Upper lobe of right lung (tissue), 1 donor: ENCODE data around the gene MUC12. TPM values are rescaled to one million over a fixed set of nuclear protein-coding genes. Genes with fewer than 3 reads are reported as not detected.

Source experiments
- ATAC-seq: fragments of 200-7000 bp; cut with Tn5 transposase; one replicate; pipeline ENCODE4 v1.9.1; 2020; ENCODE audit warnings: mild to moderate bottlenecking, moderate library complexity
- DNase-seq: peaks from one replicate; pipeline ENCODE4 v3.0.0-alpha.2; 2020
- H3K27ac ChIP-seq: fragments of 200-600 bp; one replicate; pipeline ENCODE4 v1.8.0; 2022
- H3K27me3 ChIP-seq: fragments of 200-600 bp; one replicate; pipeline ENCODE4 v1.8.0; 2022; ENCODE audit warnings: mild to moderate bottlenecking
- H3K36me3 ChIP-seq: fragments of 200-600 bp; one replicate; pipeline ENCODE4 v1.8.0; 2022
- H3K4me1 ChIP-seq: fragments of 200-600 bp; one replicate; pipeline ENCODE4 v1.8.0; 2022
- H3K4me3 ChIP-seq: fragments of 200-600 bp; one replicate; pipeline ENCODE4 v1.8.0; 2022; ENCODE audit warnings: mild to moderate bottlenecking
- H3K9me3 ChIP-seq: fragments of 200-600 bp; one replicate; pipeline ENCODE4 v1.8.0; 2022
- intact Hi-C: fragments of 100-400 bp; cut with DNase I; formaldehyde crosslinking; loops from one replicate; pipeline ENCODE4 v1.11.0; 2022
- total RNA-seq: library from RNA; stranded (reverse); fragmentation: NEBNext Ultra II Directional; extraction: Animal tissue kit (Norgen Biotek cat#: 25700); gene quantifications from one replicate; pipeline ENCODE4 v1.2.1, GENCODE V29; 2021
- TF ChIP-seq, protein P1 (sequence below): fragments of 200-600 bp; IDR thresholded peaks from one replicate; pipeline ENCODE4 v1.8.0; 2022; ENCODE audit warnings: antibody characterized with exemption
- donor health status: DM: no; HTN: yes; CAD: no; lungs with severe emphysema.

The MUC12 gene
- total RNA-seq, 1 donor from 2014 or later = not detected

GRCh38 chr7:100942045-100942774, 27.2 kb upstream of the MUC12 start:
- Histone ChIP-seq H3K4me1 (peaks cover 9% of the 10 kb centered on the region), H3K27ac (no peak overlapping the region), H3K36me3 (no peaks in the 10 kb centered on the region), H3K9me3 (no peaks in the 10 kb centered on the region), H3K27me3 (peaks cover 6% of the 10 kb centered on the region), H3K4me3 (no peak overlapping the region)
- no peak for DNase-seq
- no peak for ATAC-seq
- TF ChIP-seq, protein P1, sequence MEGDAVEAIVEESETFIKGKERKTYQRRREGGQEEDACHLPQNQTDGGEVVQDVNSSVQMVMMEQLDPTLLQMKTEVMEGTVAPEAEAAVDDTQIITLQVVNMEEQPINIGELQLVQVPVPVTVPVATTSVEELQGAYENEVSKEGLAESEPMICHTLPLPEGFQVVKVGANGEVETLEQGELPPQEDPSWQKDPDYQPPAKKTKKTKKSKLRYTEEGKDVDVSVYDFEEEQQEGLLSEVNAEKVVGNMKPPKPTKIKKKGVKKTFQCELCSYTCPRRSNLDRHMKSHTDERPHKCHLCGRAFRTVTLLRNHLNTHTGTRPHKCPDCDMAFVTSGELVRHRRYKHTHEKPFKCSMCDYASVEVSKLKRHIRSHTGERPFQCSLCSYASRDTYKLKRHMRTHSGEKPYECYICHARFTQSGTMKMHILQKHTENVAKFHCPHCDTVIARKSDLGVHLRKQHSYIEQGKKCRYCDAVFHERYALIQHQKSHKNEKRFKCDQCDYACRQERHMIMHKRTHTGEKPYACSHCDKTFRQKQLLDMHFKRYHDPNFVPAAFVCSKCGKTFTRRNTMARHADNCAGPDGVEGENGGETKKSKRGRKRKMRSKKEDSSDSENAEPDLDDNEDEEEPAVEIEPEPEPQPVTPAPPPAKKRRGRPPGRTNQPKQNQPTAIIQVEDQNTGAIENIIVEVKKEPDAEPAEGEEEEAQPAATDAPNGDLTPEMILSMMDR = no peak
- intact Hi-C loops = no loop called here

- H3K27me3 ChIP-seq = peaks cover 6% of the 10 kb centered on the region
- intact Hi-C loops = no loop called here
- peaks cover 9% of the 10 kb centered on the region for H3K4me1 ChIP-seq
- no peaks in the 10 kb centered on the region for H3K9me3 ChIP-seq
- no peak overlapping the region for H3K27ac ChIP-seq
- DNase-seq = no peak
- no peaks in the 10 kb centered on the region for H3K36me3 ChIP-seq
- no peak overlapping the region for H3K4me3 ChIP-seq
- ATAC-seq = no peak
- TF ChIP-seq, protein P1 = no peak
These were observed 25.7 kb upstream of the MUC12 start for GRCh38 chr7:100943693-100944092.

DNA sequence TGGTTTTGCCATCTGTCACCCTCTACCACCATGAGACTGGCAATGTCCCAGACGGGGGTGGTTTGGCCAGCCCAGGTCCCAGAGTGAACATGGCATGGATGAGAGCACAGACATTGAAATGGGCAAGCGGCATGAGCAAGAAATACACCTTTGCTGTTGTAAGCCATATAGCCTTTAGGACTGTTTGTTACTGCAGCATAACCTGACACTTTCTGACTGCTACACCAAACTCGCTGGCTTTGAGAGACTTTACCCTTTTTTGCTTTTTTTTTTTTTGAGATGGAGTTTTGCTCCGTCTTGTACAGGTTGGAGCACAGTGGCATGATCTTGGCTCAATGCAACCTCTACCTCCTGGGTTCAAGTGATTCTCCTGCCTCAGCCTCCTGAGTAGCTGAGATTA, 25.2 kb upstream of the MUC12 start:
- H3K4me3 ChIP-seq = no peak overlapping the region
- ATAC-seq (no peak), DNase-seq (no peak)
- H3K27ac ChIP-seq = no peak overlapping the region
- no peaks in the 10 kb centered on the region for H3K9me3 ChIP-seq
- H3K27me3 ChIP-seq = peaks cover 6% of the 10 kb centered on the region
- TF ChIP-seq, protein P1 = no peak
- no peaks in the 10 kb centered on the region for H3K36me3 ChIP-seq
- intact Hi-C loops = no loop called here
- peaks cover 9% of the 10 kb centered on the region for H3K4me1 ChIP-seq

DNA sequence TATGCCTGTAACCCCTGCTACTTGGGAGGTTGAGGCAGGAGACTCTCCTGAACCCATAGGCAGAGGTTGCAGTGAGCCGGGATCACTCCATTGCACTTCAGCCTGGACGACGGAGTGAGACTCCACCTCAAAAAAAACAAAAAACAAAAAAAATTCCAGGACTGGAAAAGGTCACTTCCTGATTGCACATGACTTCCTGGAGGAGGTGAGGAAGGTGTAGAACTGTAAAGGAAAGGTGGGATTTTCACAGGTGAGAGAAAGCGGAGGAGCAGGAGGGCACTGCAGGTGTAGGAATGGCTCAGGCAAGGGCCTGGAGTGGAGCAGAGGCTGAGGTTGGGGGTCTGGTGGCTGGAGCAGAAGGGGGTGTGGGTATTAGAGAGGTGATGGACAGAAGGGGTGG, 23.3 kb upstream of the MUC12 start:
- TF ChIP-seq, protein P1 = no peak
- Histone ChIP-seq H3K27ac (no peak overlapping the region), H3K36me3 (no peaks in the 10 kb centered on the region), H3K9me3 (no peaks in the 10 kb centered on the region), H3K27me3 (peaks cover 17% of the 10 kb centered on the region), H3K4me3 (no peak overlapping the region), H3K4me1 (peaks cover 9% of the 10 kb centered on the region)
- ATAC-seq = no peak
- DNase-seq = no peak
- intact Hi-C loops = no loop called here

GRCh38 chr7:100946766-100947365, 22.5 kb upstream of the MUC12 start:
- no peak overlapping the region for H3K4me3 ChIP-seq
- H3K9me3 ChIP-seq = no peaks in the 10 kb centered on the region
- no peak overlapping the region for H3K27ac ChIP-seq
- no peaks in the 10 kb centered on the region for H3K36me3 ChIP-seq
- TF ChIP-seq, protein P1 = no peak
- no peak for DNase-seq
- ATAC-seq = no peak
- peaks cover 22% of the 10 kb centered on the region for H3K27me3 ChIP-seq
- intact Hi-C loops = no loop called here
- peaks cover 9% of the 10 kb centered on the region for H3K4me1 ChIP-seq
